GM18519 (cell line): ENCODE data around the gene ANKMY2.
"Not testable (repeated sequence)": the region's sequence is repeated elsewhere in the genome, so short reads cannot be mapped to it uniquely, and the experiment has no call there.

Experiments used
- ATAC-seq: cut with Tn5 transposase; IDR thresholded peaks from one replicate; pipeline ENCODE4 v1.9.1; 2021; ENCODE audit warnings: mild to moderate bottlenecking, moderate library complexity; ENCODE audit not compliant: unreplicated experiment, low FRiP score

ANKMY2 gene

DNA sequence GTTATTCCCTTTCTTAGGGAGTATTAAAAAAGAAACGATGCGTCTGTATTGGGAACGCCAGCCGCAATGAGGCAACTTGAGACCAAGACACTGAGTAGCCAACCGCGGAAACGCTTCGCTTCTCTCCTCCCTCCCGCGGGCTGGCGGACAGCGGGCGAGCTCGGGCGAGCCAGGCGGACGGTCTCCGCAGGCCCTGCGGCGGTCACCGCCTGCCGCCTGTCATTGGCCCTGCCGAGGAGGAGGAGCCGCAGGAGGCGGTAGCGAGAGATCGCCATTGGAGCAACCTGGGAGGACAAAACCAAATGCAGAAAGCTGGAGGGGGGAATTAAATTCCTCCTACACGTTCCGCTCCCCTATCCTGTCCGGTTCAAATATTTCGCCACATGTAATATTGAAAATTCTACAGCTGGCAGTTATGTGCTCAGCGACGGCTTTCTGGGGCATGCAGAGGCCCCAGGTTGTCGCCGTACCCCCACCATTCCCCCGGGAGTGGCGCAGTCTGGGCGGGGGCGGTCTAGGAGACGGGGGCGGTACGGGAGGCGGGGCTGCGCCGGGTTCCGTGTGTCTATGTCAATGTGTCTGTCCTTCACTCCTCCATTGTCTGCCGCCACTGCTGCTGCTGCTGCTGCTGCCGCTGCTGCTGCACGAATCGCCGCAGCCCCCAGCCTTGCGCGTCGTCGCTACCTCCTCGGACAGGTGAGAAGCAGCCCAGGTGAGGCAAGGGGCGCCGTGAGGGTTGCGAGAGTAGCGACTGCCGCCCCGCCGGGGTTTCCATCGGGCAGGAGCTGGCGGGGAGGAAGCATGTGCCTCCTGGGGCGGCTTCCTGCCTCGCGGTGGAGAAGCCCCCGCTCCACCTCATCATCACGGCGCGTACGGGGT lies at the start of gene ANKMY2, which contains the start of gene BZW2:
ANKMY2 (minus strand) TSS at position 162 of the 879 bp plus-strand sequence. CDS start 181 bp downstream, outside the sequence.
BZW2 (plus strand) TSS at position 589 of the 879 bp plus-strand sequence. CDS start 19,263 bp downstream, outside the sequence.
- peak; percentile 97 for ATAC-seq

DNA sequence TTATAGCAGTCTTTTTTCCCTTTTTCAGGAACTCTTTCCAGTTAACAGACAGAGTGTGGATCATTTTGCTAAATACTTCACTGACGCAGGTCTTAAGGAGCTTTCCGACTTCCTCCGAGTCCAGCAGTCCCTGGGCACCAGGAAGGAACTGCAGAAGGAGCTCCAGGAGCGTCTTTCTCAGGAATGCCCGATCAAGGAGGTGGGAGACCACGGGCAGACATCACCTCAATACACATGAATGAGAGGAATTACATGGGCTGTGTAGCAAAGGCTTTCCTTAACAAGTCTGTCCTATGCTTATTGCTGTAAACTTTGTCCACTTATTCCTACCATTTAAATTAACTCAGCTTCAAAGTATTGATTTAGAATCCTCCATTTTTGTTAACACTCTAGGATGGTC lies 49.3 kb upstream of the ANKMY2 start:
- no peak for ATAC-seq

DNA sequence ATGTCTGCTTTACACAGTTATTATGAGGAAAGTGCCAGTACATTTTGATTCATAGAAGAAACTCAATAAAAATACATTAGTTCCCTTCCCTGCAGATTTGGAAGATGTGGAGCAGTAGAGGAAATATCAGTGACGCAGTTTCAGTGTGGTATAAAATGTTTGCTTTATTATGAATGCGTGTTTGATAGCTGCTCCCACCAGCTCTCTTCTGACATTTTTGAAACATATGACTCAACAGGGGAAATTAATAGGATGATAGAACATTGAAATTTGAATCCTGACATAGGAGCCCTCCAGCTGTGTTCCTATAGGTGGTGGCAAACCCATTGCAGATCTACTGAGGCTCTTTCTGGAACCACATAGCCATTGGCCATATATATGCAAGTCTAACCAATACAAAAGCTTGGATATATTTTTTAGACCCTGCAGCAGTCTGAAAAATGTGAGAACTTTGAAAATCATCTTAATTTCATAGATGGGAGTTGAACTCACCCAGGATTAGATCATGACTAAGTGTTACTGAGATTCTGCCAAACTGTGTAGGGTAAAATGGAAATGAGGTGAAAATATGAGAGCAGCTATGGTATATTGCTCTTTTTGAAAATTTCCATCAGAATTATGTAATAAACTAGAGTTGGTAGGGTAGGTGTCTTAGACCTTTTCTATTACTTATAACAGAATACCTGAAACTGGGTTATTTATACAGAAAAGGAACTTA lies 48.2 kb upstream of the ANKMY2 start:
- no peak for ATAC-seq

DNA sequence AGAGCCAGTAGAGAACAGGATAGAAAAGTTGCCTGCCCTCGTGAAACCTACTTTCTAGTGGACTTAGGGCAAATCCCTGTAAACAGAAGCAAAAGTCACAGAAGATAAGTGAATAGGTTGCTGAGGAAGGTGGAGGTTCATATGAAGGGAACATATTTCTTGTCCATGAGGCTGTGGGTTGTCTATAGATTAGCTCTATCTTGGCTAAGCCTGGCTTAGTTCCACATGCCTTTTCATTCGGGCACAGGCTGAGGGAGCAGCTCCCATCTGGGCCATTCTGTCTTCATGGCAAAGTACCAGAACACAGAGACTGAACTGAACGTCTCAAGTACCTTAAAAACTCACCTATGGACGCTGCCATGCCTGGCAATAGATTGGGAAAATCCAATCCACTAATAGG lies 45.7 kb upstream of the ANKMY2 start:
- ATAC-seq: no peak

DNA sequence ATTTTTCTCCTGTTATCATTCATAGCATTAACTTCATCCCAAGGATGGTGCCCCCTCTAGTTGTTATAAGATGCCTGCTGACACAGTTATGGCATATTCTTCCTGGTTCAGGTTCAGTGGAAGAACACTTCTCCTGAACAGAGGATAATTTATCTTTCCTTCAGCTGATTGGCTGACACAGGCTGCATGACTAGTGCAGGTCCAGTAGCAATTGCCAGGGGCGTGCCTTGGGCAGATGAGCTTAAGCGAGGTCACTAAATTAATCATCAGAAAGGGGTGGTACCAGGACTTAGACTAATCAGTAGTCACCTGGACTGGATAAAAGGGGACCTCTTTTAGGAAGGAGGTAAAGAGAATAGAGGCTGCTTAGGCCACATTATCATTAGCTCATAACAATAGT lies 42.7 kb upstream of the ANKMY2 start:
- ATAC-seq: no peak

DNA sequence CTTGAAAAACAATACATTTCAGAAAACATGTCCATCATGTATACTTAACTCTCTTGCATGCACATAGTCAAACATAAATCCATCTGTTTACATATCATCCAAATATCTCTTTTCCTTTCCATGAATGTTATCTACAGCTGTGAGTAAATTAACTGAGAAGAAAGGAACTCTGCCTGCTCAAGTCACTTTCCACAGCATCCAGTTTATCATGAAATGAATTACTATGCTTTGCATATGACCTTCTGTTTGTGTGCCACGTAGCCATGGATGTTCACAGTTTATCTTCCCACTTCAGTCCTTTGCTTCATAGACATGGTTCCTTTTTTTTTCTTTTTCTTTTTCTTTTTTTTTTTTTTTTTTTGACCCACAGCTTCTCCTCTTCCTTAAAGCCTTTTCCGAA lies 40.0 kb upstream of the ANKMY2 start:
- ATAC-seq: no peak

DNA sequence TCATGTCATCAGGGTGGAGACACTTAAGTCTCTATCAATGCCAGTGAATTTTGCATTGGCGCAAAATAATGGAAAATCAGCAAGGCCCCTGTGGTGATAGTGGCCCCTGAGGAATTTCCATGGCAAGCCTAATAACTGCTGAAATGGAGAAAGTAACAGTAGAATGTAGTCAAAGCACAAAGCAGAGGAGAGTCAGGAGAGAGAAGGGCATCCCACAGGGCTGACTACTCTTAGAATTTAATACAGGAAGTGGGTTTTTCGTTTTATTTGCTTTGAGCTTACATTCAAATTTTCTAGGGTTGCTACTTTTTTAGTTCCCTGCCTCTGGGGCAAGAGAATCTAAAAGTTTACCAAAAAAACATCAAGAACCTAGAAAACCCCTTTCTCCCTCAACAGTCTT lies 39.4 kb upstream of the ANKMY2 start:
- ATAC-seq: no peak

DNA sequence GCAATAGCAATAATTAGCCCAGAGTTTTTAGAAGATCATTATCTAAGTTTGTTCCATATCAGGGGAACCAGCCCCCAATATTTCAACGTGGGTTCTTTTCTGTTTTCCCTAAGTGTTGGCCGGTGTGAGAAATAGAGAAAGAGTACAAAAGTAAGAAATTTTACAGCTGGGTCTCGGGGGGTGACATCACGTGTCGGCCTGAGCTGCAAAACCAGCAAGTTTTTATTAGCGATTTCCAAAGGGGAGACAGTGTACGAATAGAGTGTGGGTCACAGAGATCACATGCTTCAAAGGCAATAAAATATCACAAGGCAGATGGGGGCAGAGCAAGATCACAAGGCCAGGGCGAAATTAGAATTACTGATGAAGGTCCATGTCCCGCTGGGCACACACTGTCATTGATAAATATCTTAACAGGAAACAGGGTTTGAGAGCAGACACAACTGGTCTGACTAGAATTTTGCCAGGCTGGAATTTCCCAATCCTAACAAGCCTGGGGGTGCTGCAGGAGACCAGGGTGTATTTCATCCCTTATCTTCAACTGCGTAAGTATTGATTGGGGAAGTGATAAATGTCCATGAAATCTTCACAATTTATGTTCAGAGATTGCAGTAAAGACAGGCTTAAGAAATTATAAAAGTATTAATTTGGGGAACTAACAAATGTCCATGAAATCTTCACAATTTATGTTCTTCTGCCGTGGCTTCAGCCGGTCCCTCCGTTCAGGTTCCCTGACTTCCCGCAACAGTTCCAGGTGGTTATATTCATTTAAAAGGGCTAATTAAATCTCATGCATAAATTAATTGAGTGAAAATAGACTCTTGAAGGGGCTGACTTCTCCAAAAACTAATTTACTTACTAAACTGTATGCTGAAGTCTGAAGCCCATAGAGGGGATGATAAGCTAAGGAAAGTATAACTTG lies 33.4 kb upstream of the ANKMY2 start:
- not testable (repeated sequence) for ATAC-seq

DNA sequence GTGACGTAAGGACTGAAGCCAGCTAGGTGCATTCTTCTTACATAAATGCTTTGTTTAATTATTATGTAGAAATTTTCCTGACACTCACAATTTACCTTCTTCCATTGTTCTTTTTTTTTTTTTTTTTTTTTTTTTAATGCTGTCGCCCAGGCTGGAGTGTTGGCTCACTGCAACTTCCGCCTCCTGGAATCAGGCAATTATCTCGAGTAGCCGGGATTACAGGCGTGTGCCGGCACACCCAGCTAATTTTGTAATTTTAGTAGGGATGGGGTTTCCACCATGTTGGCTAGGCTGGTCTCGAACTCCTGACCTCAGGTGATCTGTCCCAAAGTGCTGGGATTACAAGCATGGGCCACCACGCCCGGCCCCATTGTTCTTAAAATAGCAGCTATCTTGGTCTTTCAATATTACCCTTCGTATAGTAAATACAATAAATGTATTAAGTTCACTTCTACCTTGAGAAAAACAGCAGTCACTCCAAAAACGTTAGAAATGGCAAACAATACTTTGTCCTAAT lies 32.5 kb upstream of the ANKMY2 start:
- ATAC-seq: no peak

DNA sequence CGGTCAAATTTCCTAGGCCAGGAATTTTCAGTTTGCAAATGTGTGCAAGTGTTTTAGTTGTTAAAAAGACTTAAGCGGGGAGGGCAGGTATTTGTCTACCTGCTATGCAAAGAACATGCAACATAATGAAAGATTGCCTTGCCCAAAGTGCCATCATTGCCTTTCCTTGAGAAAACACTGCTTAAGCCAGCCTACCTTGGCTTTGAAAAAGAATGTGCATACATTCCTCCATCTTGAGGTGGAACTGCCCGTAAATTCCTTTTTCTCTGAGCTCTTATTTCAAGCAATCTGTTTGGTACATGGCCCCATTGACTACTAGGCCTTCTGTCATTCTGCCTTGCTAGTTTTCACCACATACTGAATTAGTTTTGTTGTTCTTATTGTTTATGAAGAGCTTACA lies 29.7 kb upstream of the ANKMY2 start:
- ATAC-seq: no peak

DNA sequence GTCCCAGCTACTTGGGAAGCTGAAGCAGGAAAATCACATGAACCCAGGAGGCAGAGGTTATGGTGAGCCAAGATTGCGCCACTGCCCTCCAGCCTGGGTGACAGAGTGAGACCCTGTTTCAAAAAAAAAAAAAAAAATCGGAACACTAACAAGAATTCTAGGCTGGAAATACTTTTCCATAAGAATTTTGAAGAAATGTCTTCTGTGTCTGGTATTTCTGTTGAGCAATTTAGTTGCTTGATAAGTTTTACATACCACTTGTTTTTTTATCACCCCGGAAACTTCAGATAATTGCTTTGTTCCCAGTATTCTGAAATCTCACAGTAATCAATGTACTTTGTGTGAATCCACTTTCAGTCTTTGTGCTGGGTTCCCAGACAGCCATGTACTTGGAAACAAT lies 26.3 kb upstream of the ANKMY2 start:
- no peak for ATAC-seq

DNA sequence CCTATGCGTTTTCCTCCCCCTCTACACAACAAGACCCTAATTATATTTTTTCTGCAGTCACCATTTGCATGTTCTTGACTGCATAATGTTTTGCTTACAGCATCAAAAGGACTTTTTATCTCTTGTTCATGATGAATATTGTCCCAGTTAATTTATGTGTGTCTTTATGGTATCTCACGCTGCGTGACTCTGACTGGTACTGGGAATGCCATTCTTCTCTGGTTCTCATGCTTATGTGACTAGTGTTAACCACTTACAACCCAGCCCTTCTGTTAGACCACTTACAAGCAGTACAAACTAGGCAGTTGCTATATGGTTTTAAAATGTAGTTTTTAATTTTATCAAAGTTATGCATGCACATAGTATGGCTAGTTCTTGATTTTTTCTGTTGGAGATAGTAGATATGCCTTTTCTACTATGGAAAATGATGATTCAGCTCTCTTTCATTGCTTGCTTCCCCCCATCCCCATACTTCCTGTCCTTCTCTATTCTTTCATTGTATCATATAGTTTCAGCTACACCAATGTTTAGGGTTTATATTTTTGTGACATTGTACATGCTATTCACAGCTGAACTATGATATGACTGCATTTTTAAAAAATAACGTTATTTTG lies 25.3 kb upstream of the ANKMY2 start:
- no peak for ATAC-seq

DNA sequence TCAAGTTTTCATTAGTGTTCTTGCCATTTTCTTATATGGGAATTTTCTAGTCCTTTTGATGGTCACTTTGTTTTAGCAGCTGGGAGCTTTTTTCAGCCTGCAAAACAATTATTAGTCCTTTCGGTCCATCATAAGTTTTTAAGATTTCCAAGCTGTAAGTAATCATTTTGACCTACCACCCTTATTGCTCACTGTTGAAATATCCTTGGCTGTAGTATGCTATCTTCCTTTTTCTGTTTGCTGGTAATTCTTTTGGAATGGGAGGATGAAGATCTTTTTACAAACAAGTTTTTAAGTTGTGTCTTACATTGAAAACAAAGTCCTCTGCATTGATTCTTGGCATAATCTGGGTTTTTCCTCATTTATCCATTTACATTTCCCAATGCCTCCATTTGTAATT lies 24.5 kb upstream of the ANKMY2 start:
- no peak for ATAC-seq

DNA sequence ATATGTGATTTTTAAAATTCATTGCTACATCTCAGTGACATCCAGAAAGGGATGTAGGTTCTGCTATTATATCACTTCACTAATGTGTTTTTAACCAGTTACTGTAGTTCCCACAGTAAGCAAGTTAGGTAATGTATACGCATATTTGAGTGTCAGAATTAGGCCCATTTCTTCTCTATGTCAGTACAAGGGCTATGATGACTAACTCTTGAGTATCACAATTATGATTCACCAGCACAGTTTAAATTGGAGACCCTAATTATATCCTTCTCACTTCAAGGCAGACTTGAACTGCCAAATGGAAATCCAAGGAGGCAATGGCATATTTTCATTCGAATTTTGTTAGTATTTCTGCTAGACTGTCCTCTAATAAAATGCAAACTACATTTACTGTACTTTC lies 24.0 kb upstream of the ANKMY2 start:
- no peak for ATAC-seq

DNA sequence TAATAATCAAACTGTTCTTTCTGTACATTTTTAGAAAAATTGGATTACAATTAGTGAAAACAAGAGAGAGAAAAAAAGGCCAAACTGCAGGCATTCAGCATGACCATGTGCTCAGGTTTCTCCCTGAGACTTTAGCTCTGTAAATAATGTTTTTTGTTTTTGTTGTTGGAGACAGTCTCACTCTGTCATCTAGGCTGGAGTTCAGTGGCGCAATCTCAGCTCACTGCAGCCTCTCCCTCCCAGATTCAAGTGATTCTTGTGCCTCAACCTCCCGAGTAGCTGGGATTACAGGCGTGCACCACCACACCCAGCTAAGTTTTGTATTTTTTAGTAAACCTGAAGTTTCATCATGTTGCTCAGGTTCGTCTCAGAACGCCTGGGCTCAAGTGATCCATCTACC lies 23.4 kb upstream of the ANKMY2 start:
- ATAC-seq: no peak

DNA sequence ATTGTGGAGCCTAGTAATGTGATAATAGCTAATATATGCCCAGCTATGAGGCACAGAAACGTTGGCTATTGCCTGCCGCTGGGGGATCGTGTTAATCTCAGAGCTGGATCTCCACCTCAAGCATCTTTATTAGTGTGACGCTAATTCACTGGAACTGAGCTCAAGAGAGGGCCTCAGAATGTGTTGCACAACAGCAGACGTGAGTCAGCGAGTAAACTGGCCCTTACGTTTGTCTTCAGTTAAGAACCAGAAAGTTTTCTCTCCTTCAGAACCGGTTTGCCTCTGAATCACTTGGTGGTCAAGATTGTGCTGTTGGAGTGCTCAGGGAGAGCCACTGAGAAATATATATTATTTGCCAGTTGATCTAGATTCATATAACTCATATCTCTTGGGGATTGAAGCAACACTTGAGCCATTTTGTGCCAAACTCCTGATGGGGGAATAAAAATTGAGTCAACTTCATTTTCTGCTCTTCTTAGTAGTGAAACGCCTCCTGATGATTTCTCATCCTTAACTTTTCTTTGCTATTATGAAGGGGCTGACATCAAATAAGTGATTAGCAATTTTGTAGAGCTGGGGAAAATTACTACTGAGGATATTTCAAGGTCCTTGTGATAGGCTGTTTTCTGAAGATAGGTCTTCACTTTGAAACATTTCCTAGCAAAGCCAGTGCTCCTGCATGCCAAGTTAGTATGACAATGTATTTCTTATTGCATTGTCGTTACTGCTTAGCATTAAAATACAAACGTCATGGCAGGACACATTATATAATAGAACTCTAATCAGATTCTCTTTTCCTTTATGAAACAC lies 22.7 kb upstream of the ANKMY2 start:
- no peak for ATAC-seq

DNA sequence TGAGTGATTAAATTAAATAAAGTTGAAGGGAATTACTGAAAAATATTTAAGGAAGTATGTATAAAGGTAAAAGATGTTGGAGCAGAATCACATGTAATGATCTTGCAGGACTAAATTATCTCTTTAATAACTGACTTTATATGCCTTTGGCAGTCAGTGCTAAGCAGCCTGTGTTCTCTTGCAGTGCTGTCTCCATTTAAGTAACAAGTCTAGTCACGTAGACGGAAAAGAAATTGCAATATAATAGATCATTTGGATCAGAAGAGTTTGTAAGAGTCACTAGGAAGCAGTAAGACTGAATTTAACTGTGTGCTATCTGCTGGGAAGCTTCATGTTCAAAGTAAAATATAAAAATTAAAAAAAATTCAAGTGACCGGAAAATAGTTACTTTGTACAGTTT lies 21.8 kb upstream of the ANKMY2 start:
- ATAC-seq: no peak

DNA sequence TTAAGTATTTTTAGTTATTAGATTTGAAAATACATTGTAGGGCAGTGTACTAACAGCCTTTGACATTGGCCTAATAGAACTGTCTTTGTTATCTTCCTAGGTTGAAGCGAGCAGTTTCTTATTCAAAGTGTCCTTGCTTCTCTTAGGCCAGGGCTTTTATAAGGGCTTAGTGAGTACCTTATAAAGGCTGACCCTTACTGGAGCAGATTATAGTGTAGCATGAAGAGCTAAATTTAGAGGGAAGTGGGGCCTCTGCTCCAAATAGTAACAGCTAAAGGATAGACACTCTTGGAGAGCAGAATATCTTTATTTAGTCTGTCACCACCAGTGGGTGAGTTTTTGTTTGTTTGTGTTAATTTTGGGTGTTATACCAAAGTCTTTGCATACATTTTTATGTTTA lies 16.4 kb upstream of the ANKMY2 start:
- no peak for ATAC-seq
